K562 (cell line): ENCODE results near the gene CHN2. TPM values are rescaled to one million over a fixed set of nuclear protein-coding genes. Genes with fewer than 3 reads are reported as not detected.

Experiments
- ATAC-seq: fragments of 200-7000 bp; cut with Tn5 transposase; 3 replicates; pipeline ENCODE4 v1.9.1; 2020; ENCODE audit warnings: moderate library complexity
- BruUV-seq: library from RNA; stranded (reverse); fragments of 400-500 nt; replicated peaks from 2 replicates; lab custom pipeline; 2021; lab: Mats Ljungman, UMichigan
- CTCF ChIA-PET: fragments of 300-600 bp; formaldehyde crosslinking; extraction: SDS; loops from one replicate; lab custom pipeline; 2021; ENCODE audit warnings: low intra/inter-chr PET ratio; lab: Yijun Ruan, JAX
- POLR2A ChIA-PET: fragments of 300-600, 350-650 bp; sonication (Branson Sonifier 250); formaldehyde crosslinking; extraction: SDS; loops from one replicate; lab custom pipeline; 2021; ENCODE audit warnings: antibody characterized with exemption, inconsistent platforms; lab: Yijun Ruan, JAX
- DNase-seq, 4 experiments: peaks; one replicate each; pipeline versions ENCODE4 v3.0.0 to v3.0.0-alpha.2; 2011 to 2018; ENCODE audit warnings: low spot score in 3 of 4, mixed read lengths in 3 of 4; ENCODE audit errors: extremely low read depth in 1 of 4
- FAIRE-seq: peaks from 2 replicates; lab custom pipeline; 2011; peaks lifted over from hg19 to GRCh38; lab: Jason Lieb, UNC
- H2AFZ ChIP-seq: 2 replicates; pipeline ENCODE4 v1.6.0; 2011; ENCODE audit warnings: low read depth, low read length, control low read depth, inconsistent platforms
- H3K27ac ChIP-seq: fragments of 200-600 bp; 3 replicates; pipeline ENCODE4 v1.8.0; 2011; ENCODE audit warnings: low read depth, mild to moderate bottlenecking, control low read depth, inconsistent platforms, low read length, moderate library complexity, mixed read lengths; ENCODE audit errors: extremely low read depth
- H3K27me3 ChIP-seq, 2 experiments: fragments of 300-600 bp in 1 of 2; 2 replicates in 1 of 2; 3 replicates in 1 of 2; pipeline versions ENCODE4 v1.6.0 to v1.8.0; 2011; ENCODE audit warnings: inconsistent platforms in 2 of 2, low read length in 2 of 2, mild to moderate bottlenecking in 1 of 2, mixed read lengths in 1 of 2, moderate library complexity in 1 of 2; ENCODE audit not compliant: control insufficient read depth in 2 of 2, insufficient read depth in 2 of 2
- H3K36me3 ChIP-seq: fragments of 300-600 bp; 3 replicates; pipeline ENCODE4 v1.8.0; 2011; ENCODE audit warnings: mild to moderate bottlenecking, low read length, inconsistent platforms; ENCODE audit not compliant: control insufficient read depth, insufficient read depth
- H3K4me1 ChIP-seq, 2 experiments: fragments of 200-600 bp in 1 of 2; replicated peaks in 1 of 2; 2 replicates in 1 of 2; 3 replicates in 1 of 2; pipeline versions ENCODE4 v1.5.1 to v1.8.0; 2011; ENCODE audit warnings: inconsistent platforms in 2 of 2, low read length in 2 of 2, mild to moderate bottlenecking in 1 of 2, mixed read lengths in 1 of 2, moderate library complexity in 1 of 2; ENCODE audit not compliant: control insufficient read depth in 2 of 2, insufficient read depth in 2 of 2
- H3K4me2 ChIP-seq: 2 replicates; pipeline ENCODE4 v1.6.1; 2011; ENCODE audit warnings: low read length, control low read depth, inconsistent platforms, mixed read lengths; ENCODE audit not compliant: insufficient read depth
- H3K4me3 ChIP-seq: fragments of 200-600 bp; sonication (generic), shearing (Covaris generic); 2 replicates; pipeline ENCODE4 v1.5.1; 2016; ENCODE audit warnings: control low read depth, inconsistent platforms
- H3K79me2 ChIP-seq: fragments of 200-600 bp; 3 replicates; pipeline ENCODE4 v1.8.0; 2011; ENCODE audit warnings: low read length, inconsistent platforms; ENCODE audit not compliant: control insufficient read depth, insufficient read depth
- H3K9ac ChIP-seq, 2 experiments: 2 replicates each; pipeline versions ENCODE4 v1.6.0 to v1.6.1; 2011; ENCODE audit warnings: low read depth in 2 of 2, low read length in 2 of 2, control low read depth in 1 of 2, inconsistent platforms in 1 of 2, mild to moderate bottlenecking in 1 of 2, mixed read lengths in 1 of 2; ENCODE audit not compliant: insufficient read depth in 1 of 2
- H3K9me1 ChIP-seq: one replicate; pipeline ENCODE4 v1.6.0; 2011; ENCODE audit warnings: inconsistent platforms, mild to moderate bottlenecking, low read length, moderate library complexity; ENCODE audit not compliant: control insufficient read depth, insufficient read depth
- H3K9me3 ChIP-seq: replicated peaks from 2 replicates; pipeline ENCODE4 v1.5.1; 2011; ENCODE audit warnings: low read depth, low read length, inconsistent platforms; ENCODE audit not compliant: control insufficient read depth, insufficient read depth
- H4K20me1 ChIP-seq: replicated peaks from 2 replicates; pipeline ENCODE4 v1.6.1; 2011; ENCODE audit warnings: low read length, inconsistent platforms, mixed read lengths; ENCODE audit not compliant: control insufficient read depth, insufficient read depth
- ARHGAP35 ChIP-seq: fragments of 450-650 bp; IDR thresholded peaks from 2 replicates; pipeline ENCODE4 v1.6.1; 2018; ENCODE audit not compliant: partially characterized antibody
- CBX5 ChIP-seq: IDR thresholded peaks from 2 replicates; pipeline ENCODE4 v1.6.1; 2014; ENCODE audit warnings: low read depth, borderline replicate concordance
- HDAC1 ChIP-seq, 2 experiments: fragments of 450-650 bp; IDR thresholded peaks; 2 replicates each; pipeline ENCODE4 v1.6.1; 2016 to 2017; ENCODE audit warnings: inconsistent platforms in 1 of 2, mild to moderate bottlenecking in 1 of 2, moderate library complexity in 1 of 2
- HES1 ChIP-seq: fragments of 450-650 bp; IDR thresholded peaks from 2 replicates; pipeline ENCODE4 v1.6.1; 2016; ENCODE audit warnings: low read depth, mild to moderate bottlenecking, moderate library complexity
- KAT8 ChIP-seq: fragments of 450-650 bp; IDR thresholded peaks from 2 replicates; pipeline ENCODE4 v1.6.1; 2016; ENCODE audit warnings: low read depth, mild to moderate bottlenecking
- KDM2B ChIP-seq: fragments of 250-450 bp; sonication (Bioruptor Pico); IDR thresholded peaks from 2 replicates; pipeline ENCODE4 v1.8.0; 2021; ENCODE audit warnings: mild to moderate bottlenecking, moderate library complexity
- POLR3A ChIP-seq: IDR thresholded peaks from 2 replicates; pipeline ENCODE4 v1.6.1; 2011; ENCODE audit warnings: borderline replicate concordance, mild to moderate bottlenecking, moderate library complexity; ENCODE audit not compliant: insufficient read length, insufficient read depth; ENCODE audit errors: extremely low read depth
- RBM17 ChIP-seq: fragments of 200-400 bp; formaldehyde crosslinking; IDR thresholded peaks from 2 replicates; pipeline ENCODE4 v1.6.1; 2017; ENCODE audit warnings: low read depth, mild to moderate bottlenecking, low read length, borderline replicate concordance
- TAF9B ChIP-seq: fragments of 450-650 bp; IDR thresholded peaks from 2 replicates; pipeline ENCODE4 v1.6.1; 2018; ENCODE audit warnings: mild to moderate bottlenecking; ENCODE audit not compliant: partially characterized antibody
- ZKSCAN1 ChIP-seq: fragments of 150-350 bp; IDR thresholded peaks from 2 replicates; pipeline ENCODE4 v1.6.1; 2016; ENCODE audit warnings: low read depth, low read length
- ZNF133 ChIP-seq: fragments of 250-450 bp; sonication (Bioruptor Pico); IDR thresholded peaks from 2 replicates; pipeline ENCODE4 v1.4.0; 2020; ENCODE audit warnings: mild to moderate bottlenecking
- ZNF253 ChIP-seq: fragments of 250-450 bp; sonication (Bioruptor Pico); conservative IDR thresholded peaks from 2 replicates; pipeline ENCODE4 v1.6.1; 2021; ENCODE audit warnings: mild to moderate bottlenecking
- ZNF445 ChIP-seq: fragments of 250-450 bp; sonication (Bioruptor Pico); IDR thresholded peaks from 2 replicates; pipeline ENCODE4 v1.4.0; 2020; ENCODE audit warnings: low read depth, mild to moderate bottlenecking, moderate library complexity
- WGBS: fragments of 100-300 bp; shearing (Covaris generic); methylation state at CpG from one replicate; pipeline ENCODE4 v1.1.6; 2016; ENCODE audit warnings: low coverage, mixed read lengths; ENCODE audit not compliant: insufficient coverage; ENCODE audit errors: missing lambda C conversion rate; 5-methylcytosine and 5-hydroxymethylcytosine counted together
- in situ Hi-C: fragments of 300-500 bp; cut with MboI; formaldehyde crosslinking; loops from 4 replicates; pipeline ENCODE4 v1.15.0; 2018; ENCODE audit warnings: inconsistent platforms, mixed read lengths
- intact Hi-C: fragments of 100-400 bp; cut with micrococcal nuclease; formaldehyde crosslinking; loops from 2 replicates; pipeline ENCODE4 v1.14.2; 2022
- polyA plus RNA-seq, 8 experiments: library from polyadenylated mRNA; depleted of rRNA in 4 of 8; stranded (reverse) in 5 of 8; unstranded in 3 of 8; fragments of >200 nt; fragmentation: Nextera tagmentation in 2 of 8; fragmentation: Illumina TruSeq in 1 of 8; extraction: Ambion mirVana in 2 of 8; extraction: Trizol in 1 of 8; gene quantifications; 2 replicates each; pipeline versions ENCODE4 v1.2.1 to v1.2.3, GENCODE V29; 2011 to 2014; ENCODE audit warnings: inconsistent platforms in 1 of 8, missing spikeins in 1 of 8
- total RNA-seq, 7 experiments: library from RNA; depleted of rRNA in 6 of 7; stranded (reverse); fragments of >200 nt in 6 of 7; fragmentation: Illumina TruSeq in 2 of 7; extraction: Trizol in 2 of 7; gene quantifications; 2 replicates each; pipeline versions ENCODE4 v1.2.1 to v1.2.3, GENCODE V29; 2011 to 2021; ENCODE audit warnings: low replicate concordance in 1 of 7
- TF ChIP-seq, protein P1 (sequence below): fragments of 450-650 bp; IDR thresholded peaks from 2 replicates; pipeline ENCODE4 v1.6.1; 2017; ENCODE audit warnings: antibody characterized with exemption, mild to moderate bottlenecking
- TF ChIP-seq, protein P2 (sequence below): sonication (generic); formaldehyde crosslinking; IDR thresholded peaks from 2 replicates; pipeline ENCODE4 v1.4.0; 2020; ENCODE audit warnings: mild to moderate bottlenecking, missing genetic modification reagents

The CHN2 gene
- total and polyA plus RNA-seq, 9 of the 15 experiments (the other 6 are each of a cell fraction or from before 2014, with no cell fraction given) = 0.12 to 2.1 (median 0.31) TPM; not detected in 1

DNA sequence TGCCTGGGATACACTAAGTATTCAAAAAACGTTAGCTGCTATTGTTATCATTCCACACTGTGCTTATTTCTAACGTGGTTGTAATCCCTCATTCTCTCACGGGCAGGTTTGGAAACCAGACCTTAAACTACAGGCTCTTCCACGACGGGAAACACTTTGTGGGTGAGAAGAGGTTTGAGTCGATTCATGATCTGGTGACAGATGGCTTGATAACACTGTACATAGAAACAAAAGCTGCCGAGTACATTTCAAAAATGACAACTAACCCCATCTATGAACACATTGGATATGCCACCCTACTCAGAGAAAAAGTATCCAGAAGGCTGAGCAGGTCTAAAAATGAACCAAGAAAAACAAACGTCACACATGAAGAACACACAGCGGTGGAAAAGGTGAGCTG is 205.9 kb downstream of the CHN2 start:
- BruUV-seq = no TSS peak
- no peaks in the 10 kb centered on the region for H3K9me3 ChIP-seq
- 1% methylated on average over 9 of the region's 9 CpGs for WGBS
- no peak overlapping the region for H2AFZ ChIP-seq
- peaks cover 7 to 28% of the 10 kb centered on the region in 2 experiments; a peak in 3 of 5 replicates for H3K27me3 ChIP-seq
- H3K9me1 ChIP-seq = no peaks in the 10 kb centered on the region
- H3K79me2 ChIP-seq = no peaks in the 10 kb centered on the region
- no peak for TF ChIP-seq RBM17
- TF ChIP-seq KAT8 = no peak
- TF ChIP-seq CBX5 = no peak
- no peak for TF ChIP-seq TAF9B
- TF ChIP-seq ZNF445 (CRISPR knock-in tag) = no peak
- TF ChIP-seq HES1 = no peak
- no peak for TF ChIP-seq HDAC1 (IDR thresholded peaks at IDR 0.05)
- TF ChIP-seq ARHGAP35 = no peak
- no peak for TF ChIP-seq ZKSCAN1
- TF ChIP-seq, protein P1, sequence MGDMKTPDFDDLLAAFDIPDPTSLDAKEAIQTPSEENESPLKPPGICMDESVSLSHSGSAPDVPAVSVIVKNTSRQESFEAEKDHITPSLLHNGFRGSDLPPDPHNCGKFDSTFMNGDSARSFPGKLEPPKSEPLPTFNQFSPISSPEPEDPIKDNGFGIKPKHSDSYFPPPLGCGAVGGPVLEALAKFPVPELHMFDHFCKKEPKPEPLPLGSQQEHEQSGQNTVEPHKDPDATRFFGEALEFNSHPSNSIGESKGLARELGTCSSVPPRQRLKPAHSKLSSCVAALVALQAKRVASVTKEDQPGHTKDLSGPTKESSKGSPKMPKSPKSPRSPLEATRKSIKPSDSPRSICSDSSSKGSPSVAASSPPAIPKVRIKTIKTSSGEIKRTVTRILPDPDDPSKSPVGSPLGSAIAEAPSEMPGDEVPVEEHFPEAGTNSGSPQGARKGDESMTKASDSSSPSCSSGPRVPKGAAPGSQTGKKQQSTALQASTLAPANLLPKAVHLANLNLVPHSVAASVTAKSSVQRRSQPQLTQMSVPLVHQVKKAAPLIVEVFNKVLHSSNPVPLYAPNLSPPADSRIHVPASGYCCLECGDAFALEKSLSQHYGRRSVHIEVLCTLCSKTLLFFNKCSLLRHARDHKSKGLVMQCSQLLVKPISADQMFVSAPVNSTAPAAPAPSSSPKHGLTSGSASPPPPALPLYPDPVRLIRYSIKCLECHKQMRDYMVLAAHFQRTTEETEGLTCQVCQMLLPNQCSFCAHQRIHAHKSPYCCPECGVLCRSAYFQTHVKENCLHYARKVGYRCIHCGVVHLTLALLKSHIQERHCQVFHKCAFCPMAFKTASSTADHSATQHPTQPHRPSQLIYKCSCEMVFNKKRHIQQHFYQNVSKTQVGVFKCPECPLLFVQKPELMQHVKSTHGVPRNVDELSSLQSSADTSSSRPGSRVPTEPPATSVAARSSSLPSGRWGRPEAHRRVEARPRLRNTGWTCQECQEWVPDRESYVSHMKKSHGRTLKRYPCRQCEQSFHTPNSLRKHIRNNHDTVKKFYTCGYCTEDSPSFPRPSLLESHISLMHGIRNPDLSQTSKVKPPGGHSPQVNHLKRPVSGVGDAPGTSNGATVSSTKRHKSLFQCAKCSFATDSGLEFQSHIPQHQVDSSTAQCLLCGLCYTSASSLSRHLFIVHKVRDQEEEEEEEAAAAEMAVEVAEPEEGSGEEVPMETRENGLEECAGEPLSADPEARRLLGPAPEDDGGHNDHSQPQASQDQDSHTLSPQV = no peak
- no peak for TF ChIP-seq KDM2B (CRISPR knock-in tag)
- no peak for TF ChIP-seq ZNF253 (CRISPR knock-in tag)
- no peak for TF ChIP-seq ZNF133
- TF ChIP-seq POLR3A = no peak
- TF ChIP-seq, protein P2, sequence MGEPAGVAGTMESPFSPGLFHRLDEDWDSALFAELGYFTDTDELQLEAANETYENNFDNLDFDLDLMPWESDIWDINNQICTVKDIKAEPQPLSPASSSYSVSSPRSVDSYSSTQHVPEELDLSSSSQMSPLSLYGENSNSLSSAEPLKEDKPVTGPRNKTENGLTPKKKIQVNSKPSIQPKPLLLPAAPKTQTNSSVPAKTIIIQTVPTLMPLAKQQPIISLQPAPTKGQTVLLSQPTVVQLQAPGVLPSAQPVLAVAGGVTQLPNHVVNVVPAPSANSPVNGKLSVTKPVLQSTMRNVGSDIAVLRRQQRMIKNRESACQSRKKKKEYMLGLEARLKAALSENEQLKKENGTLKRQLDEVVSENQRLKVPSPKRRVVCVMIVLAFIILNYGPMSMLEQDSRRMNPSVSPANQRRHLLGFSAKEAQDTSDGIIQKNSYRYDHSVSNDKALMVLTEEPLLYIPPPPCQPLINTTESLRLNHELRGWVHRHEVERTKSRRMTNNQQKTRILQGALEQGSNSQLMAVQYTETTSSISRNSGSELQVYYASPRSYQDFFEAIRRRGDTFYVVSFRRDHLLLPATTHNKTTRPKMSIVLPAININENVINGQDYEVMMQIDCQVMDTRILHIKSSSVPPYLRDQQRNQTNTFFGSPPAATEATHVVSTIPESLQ = no peak
- no peak for DNase-seq
- no peak overlapping the region for H3K4me2 ChIP-seq
- H3K27ac ChIP-seq = no peak overlapping the region
- intact Hi-C loops (no loop called here), in situ Hi-C loops (loop anchor here (5.0 to 10.0 kb wide), 3 partner anchors 216 to 478 kb away; no protein-coding TSS in a partner anchor)
- FAIRE-seq = no peak
- H3K9ac ChIP-seq = no peak overlapping the region
- no peak for ATAC-seq
- H3K4me3 ChIP-seq = no peak overlapping the region
- H3K36me3 ChIP-seq = no peaks in the 10 kb centered on the region
- ChIA-PET POLR2A (interaction anchor here (0.6 to 1.0 kb wide), 2 partner anchors 14 to 78 kb away, joined by 3 to 5 read pairs; no protein-coding TSS in a partner anchor), CTCF (no interaction called here)
- H3K4me1 ChIP-seq = no peaks in the 10 kb centered on the region
- H4K20me1 ChIP-seq = no peaks in the 10 kb centered on the region
